ENCODE results near the gene FUT3.

DNA sequence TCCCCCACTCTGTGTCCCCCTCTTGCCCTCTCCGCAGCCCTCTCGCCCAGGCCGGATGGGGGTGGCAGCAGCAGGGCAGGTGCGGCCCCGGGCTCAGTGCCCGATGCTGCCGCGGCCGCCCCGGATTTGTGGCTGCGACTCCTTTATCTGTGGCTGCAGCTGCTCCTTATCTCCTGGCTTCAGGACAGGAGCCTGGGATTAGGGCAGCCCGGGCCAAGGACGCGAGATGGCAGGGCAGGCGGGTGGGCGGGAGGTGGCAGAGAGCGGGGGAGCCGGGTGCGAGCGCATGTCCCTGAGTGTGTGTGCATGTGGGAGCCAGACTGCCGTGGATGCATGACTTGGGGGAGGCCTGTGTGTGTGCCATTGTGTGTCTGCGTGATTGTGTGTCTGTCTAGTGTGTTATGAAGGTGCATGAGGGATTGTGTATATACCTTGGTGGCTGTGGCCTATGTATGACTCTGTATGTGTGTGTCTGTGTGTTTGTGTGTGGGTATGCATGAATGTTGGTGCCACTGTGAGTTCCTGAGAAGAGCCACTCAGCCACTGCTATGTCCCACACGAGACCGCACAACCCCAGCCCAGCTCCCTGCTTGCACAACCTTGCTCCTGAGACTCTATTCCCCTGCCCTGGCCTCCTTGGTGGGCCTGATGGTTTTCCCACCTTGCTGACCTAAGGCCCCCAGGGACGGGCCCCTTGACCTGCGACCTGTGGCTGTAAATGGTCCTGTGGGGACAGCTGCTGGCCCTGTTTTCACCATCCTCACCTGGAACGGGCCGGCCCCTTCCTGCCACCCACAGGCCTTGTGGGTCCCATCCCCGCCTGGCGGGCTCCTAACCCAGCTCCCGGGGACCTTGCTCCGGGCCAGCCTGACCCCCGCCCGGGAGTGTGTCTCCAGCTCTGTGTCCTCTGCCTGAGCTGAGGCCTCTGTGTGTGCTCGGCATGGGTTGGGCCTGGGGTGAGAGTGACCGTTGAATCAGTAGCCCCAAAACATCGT, 51.7 kb downstream of the FUT3 start:
- TF ChIP-seq, protein P1, sequence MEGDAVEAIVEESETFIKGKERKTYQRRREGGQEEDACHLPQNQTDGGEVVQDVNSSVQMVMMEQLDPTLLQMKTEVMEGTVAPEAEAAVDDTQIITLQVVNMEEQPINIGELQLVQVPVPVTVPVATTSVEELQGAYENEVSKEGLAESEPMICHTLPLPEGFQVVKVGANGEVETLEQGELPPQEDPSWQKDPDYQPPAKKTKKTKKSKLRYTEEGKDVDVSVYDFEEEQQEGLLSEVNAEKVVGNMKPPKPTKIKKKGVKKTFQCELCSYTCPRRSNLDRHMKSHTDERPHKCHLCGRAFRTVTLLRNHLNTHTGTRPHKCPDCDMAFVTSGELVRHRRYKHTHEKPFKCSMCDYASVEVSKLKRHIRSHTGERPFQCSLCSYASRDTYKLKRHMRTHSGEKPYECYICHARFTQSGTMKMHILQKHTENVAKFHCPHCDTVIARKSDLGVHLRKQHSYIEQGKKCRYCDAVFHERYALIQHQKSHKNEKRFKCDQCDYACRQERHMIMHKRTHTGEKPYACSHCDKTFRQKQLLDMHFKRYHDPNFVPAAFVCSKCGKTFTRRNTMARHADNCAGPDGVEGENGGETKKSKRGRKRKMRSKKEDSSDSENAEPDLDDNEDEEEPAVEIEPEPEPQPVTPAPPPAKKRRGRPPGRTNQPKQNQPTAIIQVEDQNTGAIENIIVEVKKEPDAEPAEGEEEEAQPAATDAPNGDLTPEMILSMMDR (IDR thresholded peaks at IDR 0.05; ENCODE audit: low read depth, low read length) = no peak
- no peak for TF ChIP-seq EZH2phosphoT487 (IDR thresholded peaks at IDR 0.05; ENCODE audit: low read depth)

All from OCI-LY3 (cell line).